ENCODE measurements around the gene PRDM12.

The PRDM12 gene

DNA sequence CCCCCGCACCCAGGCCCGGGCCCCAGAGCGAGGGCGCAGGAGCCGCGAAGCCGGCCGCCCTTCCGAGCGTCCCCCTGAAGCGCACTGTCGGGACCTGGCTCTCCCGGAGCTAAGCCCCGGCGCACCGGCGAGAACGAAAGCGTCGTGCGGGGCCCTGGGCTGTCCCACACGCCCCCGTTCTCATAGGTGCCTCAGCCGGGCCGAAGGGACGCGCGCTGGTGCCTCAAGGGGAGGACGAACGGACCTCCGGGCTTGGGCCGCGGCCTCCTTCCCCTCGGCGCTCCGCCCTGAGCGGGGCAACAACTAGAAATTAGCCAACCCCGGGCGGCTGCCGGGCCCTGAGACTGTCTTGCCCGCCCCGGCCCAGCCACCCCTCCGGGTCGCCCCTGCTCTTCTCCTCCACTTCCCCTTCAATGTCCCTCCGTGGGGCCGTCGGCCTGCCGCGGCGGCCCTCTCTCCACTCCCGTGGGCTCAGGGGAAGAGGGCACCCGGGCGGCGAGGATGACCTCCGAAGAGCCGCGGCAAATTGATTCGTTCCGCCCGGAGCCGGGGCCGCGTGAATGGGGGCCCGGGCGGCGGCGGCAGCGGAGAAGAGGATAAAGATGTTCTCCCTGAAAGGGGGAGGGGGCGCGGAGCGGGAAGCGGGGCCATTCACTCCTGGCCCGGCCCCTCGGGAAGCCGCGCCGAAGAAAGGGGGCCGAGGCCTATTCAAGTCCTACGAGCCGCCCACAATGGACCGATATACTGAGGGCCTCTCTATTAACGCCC is 3.5 kb upstream of the PRDM12 start:
- Histone ChIP-seq H3K27me3 (ENCODE audit: insufficient read depth, low read length) (no peaks in the 10 kb centered on the region), H2AFZ (ENCODE audit: low read length) (no peak overlapping the region)

DNA sequence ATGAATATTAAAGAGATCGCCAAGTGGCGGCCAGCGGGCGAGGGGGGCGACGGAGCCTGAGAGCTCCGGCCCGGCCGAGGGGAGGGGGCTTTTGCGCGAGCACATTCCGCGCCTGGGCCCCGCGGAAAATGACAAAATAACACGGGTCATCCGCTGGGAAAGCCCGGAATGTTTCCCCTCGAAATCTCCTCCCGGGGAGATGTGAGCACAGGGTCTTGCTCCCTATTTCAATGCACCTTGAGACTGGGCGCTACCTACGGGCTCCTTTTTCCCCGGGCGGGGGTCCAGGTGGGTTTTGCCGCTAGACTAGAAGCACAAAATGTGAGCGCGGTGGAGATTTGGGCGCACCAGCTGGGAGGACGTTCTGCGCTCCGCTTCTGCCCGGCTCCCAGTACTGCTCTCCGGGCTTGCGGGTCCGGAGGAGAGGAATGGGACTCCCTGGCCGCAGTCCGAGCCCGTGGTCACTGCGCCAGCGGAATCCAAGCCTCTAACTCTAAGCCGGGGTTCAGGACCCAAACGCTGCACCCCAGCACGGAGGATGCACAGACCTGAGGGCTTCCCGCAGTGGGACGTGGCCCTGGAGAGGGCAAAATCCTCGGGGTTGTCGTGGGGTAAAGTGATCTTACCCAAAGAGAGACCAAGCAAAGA is 2.8 kb upstream of the PRDM12 start:
- Histone ChIP-seq H4K20me1 (ENCODE audit: insufficient read depth, low read length) (no peaks in the 10 kb centered on the region), H3K79me2 (ENCODE audit: insufficient read depth, low read length) (no peaks in the 10 kb centered on the region), H3K4me3 (ENCODE audit: low read depth, low read length, poor library complexity, severe bottlenecking) (no peak overlapping the region), H3K36me3 (ENCODE audit: insufficient read depth, low read length) (no peaks in the 10 kb centered on the region), H3F3A (ENCODE audit: insufficient read depth, low read length) (no peaks in the 10 kb centered on the region), H3K27me3 (ENCODE audit: insufficient read depth, low read length) (no peaks in the 10 kb centered on the region), H3K9me3 (ENCODE audit: low read length) (no peaks in the 10 kb centered on the region), H3K9ac (ENCODE audit: low read length) (no peak overlapping the region), H3K27ac (ENCODE audit: low read depth, low read length, poor library complexity, severe bottlenecking) (no peak overlapping the region), H3K4me1 (ENCODE audit: insufficient read depth, low read length, severe bottlenecking) (no peaks in the 10 kb centered on the region), H3K4me2 (ENCODE audit: low read length) (no peak overlapping the region), H2AFZ (ENCODE audit: low read length) (no peak overlapping the region), H3K9me2 (ENCODE audit: low read depth, low read length) (no peaks in the 10 kb centered on the region)
- no peak for TF ChIP-seq EZH2 (IDR thresholded peaks at IDR 0.05; ENCODE audit: borderline replicate concordance, low read length)
- TF ChIP-seq, protein P1, sequence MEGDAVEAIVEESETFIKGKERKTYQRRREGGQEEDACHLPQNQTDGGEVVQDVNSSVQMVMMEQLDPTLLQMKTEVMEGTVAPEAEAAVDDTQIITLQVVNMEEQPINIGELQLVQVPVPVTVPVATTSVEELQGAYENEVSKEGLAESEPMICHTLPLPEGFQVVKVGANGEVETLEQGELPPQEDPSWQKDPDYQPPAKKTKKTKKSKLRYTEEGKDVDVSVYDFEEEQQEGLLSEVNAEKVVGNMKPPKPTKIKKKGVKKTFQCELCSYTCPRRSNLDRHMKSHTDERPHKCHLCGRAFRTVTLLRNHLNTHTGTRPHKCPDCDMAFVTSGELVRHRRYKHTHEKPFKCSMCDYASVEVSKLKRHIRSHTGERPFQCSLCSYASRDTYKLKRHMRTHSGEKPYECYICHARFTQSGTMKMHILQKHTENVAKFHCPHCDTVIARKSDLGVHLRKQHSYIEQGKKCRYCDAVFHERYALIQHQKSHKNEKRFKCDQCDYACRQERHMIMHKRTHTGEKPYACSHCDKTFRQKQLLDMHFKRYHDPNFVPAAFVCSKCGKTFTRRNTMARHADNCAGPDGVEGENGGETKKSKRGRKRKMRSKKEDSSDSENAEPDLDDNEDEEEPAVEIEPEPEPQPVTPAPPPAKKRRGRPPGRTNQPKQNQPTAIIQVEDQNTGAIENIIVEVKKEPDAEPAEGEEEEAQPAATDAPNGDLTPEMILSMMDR (IDR thresholded peaks at IDR 0.05; ENCODE audit: low read length), result no peak

More for the DNA sequence above, 3.5 kb upstream of the PRDM12 start:
- no peaks in the 10 kb centered on the region for H3K79me2 ChIP-seq (ENCODE audit: insufficient read depth, low read length)
- H3K4me2 ChIP-seq (ENCODE audit: low read length), result no peak overlapping the region
- H3K9ac ChIP-seq (ENCODE audit: low read length), result no peak overlapping the region
- no peak for TF ChIP-seq EZH2 (IDR thresholded peaks at IDR 0.05; ENCODE audit: borderline replicate concordance, low read length)
- TF ChIP-seq, protein P1 (IDR thresholded peaks at IDR 0.05; ENCODE audit: low read length), result no peak
- no peaks in the 10 kb centered on the region for H3K9me2 ChIP-seq (ENCODE audit: low read depth, low read length)
- H3K4me1 ChIP-seq (ENCODE audit: insufficient read depth, low read length, severe bottlenecking), result no peaks in the 10 kb centered on the region
- no peaks in the 10 kb centered on the region for H3K9me3 ChIP-seq (ENCODE audit: low read length)
- no peak overlapping the region for H3K27ac ChIP-seq (ENCODE audit: low read depth, low read length, poor library complexity, severe bottlenecking)
- no peaks in the 10 kb centered on the region for H3K36me3 ChIP-seq (ENCODE audit: insufficient read depth, low read length)
- H3F3A ChIP-seq (ENCODE audit: insufficient read depth, low read length), result no peaks in the 10 kb centered on the region
- no peak overlapping the region for H3K4me3 ChIP-seq (ENCODE audit: low read depth, low read length, poor library complexity, severe bottlenecking)
- no peaks in the 10 kb centered on the region for H4K20me1 ChIP-seq (ENCODE audit: insufficient read depth, low read length)

DNA sequence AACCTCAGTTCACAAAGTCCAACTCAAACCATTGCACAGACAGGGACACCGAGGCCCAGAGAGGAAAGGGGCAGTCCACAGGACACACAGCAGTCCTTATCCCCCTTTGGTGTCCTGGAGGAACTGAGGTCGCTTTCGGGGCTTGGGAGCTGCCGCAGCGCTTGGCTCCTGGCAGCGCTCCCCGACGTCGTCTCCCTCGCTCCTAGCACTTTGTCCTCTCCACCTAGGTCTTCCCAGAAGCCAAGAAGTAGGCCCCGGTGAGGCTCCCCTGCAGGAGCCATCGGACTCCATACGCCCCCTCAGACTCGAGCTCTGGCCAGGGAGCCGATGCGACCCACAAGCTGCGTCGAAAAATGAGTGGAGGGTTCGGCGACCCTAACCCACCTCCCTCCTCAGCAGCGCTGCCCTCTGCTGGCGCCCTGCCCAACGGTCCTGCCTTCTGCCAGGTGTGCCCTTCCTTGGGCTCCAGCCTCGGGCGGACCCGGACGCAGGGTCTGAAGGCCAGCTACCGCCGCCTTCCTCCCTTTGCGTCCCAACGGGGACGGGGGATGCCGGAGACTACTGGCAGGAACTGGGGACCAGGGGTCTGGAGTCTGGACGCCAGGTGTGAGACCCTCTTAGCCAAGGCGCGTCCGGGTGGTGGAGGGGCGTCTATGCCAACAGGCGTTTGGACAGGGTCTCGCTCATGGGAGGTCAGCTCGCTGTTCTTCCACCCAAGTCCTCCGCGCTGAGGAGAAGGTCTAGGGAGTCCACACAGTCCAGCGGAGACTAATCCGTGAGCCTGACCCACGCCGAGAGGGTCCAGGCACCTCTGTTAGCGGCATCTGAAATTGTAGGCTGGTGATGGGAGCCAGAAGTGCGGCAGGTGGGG is 2.1 kb upstream of the PRDM12 start:
- H3K27me3 ChIP-seq (ENCODE audit: insufficient read depth, low read length), result no peaks in the 10 kb centered on the region

More for the DNA sequence above, 2.1 kb upstream of the PRDM12 start:
- no peaks in the 10 kb centered on the region for H3K9me3 ChIP-seq (ENCODE audit: low read length)
- H3F3A ChIP-seq (ENCODE audit: insufficient read depth, low read length), result no peaks in the 10 kb centered on the region
- H3K27ac ChIP-seq (ENCODE audit: low read depth, low read length, poor library complexity, severe bottlenecking), result no peak overlapping the region
- no peaks in the 10 kb centered on the region for H3K79me2 ChIP-seq (ENCODE audit: insufficient read depth, low read length)
- H3K9me2 ChIP-seq (ENCODE audit: low read depth, low read length), result no peaks in the 10 kb centered on the region
- H3K4me3 ChIP-seq (ENCODE audit: low read depth, low read length, poor library complexity, severe bottlenecking), result no peak overlapping the region
- no peaks in the 10 kb centered on the region for H3K4me1 ChIP-seq (ENCODE audit: insufficient read depth, low read length, severe bottlenecking)
- H3K9ac ChIP-seq (ENCODE audit: low read length), result no peak overlapping the region
- no peaks in the 10 kb centered on the region for H3K36me3 ChIP-seq (ENCODE audit: insufficient read depth, low read length)
- H2AFZ ChIP-seq (ENCODE audit: low read length), result no peak overlapping the region
- no peak for TF ChIP-seq EZH2 (IDR thresholded peaks at IDR 0.05; ENCODE audit: borderline replicate concordance, low read length)
- TF ChIP-seq, protein P1 (IDR thresholded peaks at IDR 0.05; ENCODE audit: low read length), result no peak; the same call in 1 of the 2 replicates
- no peaks in the 10 kb centered on the region for H4K20me1 ChIP-seq (ENCODE audit: insufficient read depth, low read length)
- no peak overlapping the region for H3K4me2 ChIP-seq (ENCODE audit: low read length)

All from OCI-LY1 (cell line).